ENCODE results near the gene BRS3.

Gene BRS3

DNA sequence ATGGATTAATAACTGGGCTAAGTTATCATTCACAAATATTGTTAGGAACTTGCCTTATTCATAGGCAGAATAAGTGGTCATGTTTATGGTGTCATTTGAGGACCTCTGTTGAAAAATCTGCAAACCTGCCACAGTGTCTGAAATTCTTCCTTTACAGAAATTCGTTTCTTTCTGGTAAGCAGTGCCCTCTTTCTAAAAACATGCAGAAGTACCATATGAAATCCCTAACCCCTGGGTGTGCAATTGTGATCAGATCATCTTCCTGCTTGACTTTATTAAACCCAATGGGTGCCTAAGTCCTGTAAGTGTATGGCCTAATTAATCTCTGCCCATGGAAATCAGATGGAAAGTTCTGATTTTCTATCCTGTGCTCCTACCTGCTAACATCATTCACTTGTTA is 5.3 kb downstream of the BRS3 start:
- in situ Hi-C loops (cut with MboI; ENCODE audit: low sequenced_read_pairs) = no loop called here

DNA sequence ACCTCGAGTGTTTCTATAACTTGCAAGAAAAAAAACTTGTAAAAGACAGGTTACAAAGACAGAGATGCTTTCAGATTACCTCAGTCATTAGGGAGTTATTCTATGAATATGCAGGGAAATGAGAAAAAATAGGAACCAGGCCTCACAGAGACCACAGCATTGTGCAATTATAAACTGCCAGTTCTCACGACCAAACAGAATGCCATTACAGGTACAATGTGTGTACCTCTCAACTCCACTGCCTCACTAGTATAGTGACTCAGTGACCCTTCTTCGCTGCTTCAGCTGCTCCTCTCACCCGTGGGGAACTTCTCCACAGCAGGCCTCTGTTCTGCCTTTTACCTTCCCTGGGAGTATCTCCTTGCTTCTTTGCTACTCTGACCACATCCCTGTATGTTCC is 7.3 kb downstream of the BRS3 start:
- in situ Hi-C loops (cut with MboI; ENCODE audit: low sequenced_read_pairs) = no loop called here

DNA sequence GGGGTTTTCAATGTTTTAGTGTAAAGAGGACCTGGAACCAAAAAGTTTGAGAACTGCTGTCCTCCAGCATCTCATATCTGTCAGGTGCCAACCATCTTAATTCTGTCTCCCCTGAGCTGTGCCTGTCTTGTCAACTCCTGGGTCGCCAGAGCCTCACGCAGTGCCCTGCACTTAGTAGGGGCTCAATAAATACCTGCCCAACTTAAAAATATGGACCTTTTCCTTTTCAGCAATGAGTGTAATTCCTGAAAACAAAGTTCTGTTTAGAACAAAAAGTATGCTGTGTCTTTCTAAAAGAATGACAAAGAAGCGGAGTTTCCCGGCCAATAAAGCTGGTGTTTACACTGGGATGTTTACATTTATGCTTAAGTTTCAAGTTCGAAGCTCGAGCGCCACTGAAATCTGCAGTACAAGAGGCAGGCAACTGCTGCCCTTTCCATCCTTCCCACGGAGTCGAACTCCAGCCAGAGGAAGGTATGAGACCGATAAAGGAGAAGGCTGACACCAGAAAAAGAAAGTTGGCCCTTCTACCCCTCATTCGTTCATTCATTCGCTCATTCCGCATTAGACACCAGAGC is 8.5 kb downstream of the BRS3 start:
- in situ Hi-C loops (cut with MboI; ENCODE audit: low sequenced_read_pairs) = no loop called here

DNA sequence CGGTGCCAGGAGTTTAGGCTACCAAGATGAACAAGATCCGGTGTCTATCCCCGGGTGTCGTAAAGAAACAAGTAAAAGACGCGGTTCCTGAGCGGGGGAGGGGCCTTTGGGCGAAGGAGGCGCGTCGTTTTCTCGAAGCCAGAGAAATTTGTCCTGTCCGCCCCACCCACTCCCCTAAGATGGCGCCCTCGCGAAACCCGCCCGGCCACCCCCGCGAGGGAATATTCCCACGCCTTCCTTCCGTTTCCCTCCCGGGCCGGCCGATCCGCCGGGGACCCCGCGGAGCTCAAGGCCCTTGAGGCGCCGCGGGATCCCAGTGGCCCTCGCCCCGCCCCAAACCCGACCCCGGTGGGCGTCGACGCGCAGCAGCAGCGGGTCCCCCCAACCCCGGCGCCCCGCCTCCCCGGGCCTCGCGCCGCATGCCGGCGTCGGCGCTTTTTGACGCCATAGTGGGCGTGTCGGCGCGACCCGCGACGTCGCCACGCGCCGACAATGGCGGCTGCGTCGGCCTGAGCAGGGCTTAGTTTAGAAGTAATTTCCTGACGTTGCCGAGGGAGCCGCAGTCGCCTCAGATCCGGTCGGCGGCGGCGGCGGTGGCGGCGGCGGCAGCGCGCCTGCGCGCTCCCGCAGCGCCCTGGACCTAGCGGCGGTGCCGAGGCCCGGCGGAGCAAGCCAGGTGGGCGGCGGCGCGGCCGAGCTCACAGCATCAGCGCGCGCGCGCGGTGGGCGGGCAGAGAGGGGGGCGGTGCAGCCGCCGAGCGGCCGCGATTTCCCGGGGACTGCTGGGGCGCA is 9.2 kb downstream of the BRS3 start:
- in situ Hi-C loops (cut with MboI; ENCODE audit: low sequenced_read_pairs) = no loop called here

DNA sequence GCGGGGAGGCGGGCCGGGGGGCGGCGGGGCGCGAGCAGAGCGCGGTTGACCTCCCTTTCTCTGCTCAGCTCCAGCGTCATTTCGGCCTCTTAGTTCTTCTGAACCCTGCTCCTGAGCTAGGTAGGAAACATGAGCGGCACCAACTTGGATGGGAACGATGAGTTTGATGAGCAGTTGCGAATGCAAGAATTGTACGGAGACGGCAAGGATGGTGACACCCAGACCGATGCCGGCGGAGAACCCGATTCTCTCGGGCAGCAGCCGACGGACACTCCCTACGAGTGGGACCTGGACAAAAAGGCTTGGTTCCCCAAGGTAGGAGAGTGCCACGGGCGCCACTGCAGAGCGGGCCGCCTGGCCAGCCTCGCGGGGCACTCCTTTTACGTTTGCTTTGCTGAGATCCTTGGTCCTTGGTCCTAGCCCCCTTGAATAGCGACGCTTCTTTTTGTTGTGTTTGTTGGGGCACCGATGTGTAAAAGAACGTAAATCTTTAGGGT is 9.9 kb downstream of the BRS3 start, which contains the start of gene HTATSF1:
Gene HTATSF1 (plus strand): TSS at position 37 of the 497 bp plus-strand sequence. CDS start 93 bp downstream, at position 130.
- in situ Hi-C loops (cut with MboI; ENCODE audit: low sequenced_read_pairs) = no loop called here

DNA sequence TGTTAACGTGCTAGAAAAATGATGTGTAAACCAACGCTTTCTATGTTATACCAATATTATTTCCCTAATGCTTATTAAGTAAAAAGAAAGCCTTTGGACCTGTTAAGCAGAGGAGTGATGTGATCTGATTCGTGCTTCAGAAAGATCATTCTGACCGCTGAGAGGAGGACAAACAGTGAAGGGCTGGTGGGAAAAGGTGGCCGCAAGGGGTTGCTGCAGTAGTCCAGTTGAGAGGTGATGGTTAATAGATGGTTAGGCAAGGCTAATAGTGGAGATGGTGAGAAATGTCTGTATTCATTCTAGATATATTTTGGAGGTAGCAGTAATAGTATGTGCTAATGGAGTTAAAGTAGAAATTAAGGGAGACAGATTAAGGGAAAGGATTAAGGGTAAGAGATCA is 31.3 kb downstream of the BRS3 start:
- in situ Hi-C loops (cut with MboI; ENCODE audit: low sequenced_read_pairs) = no loop called here

DNA sequence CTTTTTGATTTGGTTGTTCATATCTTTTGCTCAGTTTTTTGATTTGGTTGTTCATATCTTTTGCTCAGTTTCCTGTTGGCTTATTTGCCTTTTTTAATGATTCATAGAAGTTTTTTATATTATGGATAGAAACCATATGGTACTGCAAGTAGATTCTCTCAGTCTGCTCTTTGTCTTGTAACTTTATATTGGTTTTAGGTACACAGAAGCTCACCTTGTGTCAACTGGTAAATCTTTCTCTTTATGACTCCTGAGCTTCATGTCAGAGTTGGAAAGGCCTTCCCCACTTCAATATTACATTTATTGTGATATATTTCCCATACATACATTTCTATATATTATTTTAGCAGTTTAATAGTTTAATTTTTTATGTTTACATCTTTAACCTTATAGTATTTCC is 36.0 kb downstream of the BRS3 start:
- in situ Hi-C loops (cut with MboI; ENCODE audit: low sequenced_read_pairs) = no loop called here

DNA sequence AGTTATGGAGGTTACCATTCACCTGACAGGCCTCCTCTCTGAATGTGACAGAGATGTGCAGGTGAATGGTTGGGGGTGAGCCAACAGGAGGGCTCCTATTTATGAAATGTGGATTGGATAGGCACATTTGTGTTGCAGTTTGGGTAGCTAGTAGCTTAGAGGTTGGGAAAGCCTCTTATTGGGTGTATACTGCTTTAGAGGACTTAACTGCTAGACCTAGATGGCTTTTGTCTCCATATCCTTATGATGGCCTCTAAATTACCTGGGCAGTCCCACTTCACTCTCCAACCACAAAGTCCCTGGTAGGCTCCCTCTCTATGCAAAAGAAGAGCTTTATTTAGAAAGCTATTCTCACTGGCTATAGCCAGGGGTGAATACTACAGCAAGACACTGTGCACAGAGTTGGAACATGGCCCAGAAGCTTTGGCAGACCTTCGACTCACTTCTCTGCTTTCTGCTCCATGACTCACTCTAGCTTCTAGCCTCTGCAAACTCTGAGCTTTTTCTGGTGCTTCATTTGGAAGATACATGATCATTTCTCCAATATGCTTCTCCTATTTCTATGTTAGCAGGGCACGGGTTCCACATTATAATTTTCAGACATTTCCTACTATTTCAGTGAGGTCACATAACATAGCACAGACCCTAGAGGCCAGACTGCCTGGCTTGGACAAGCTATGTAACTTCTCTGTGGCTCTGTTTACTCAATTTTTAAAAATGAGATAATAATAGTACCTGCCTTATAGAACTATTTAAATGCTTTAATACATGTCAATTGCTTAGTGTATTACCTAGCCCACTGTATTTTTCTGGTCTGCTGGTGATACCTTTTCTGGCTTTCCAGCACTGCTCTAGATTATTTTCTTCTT is 38.2 kb downstream of the BRS3 start:
- in situ Hi-C loops (cut with MboI; ENCODE audit: low sequenced_read_pairs) = no loop called here

DNA sequence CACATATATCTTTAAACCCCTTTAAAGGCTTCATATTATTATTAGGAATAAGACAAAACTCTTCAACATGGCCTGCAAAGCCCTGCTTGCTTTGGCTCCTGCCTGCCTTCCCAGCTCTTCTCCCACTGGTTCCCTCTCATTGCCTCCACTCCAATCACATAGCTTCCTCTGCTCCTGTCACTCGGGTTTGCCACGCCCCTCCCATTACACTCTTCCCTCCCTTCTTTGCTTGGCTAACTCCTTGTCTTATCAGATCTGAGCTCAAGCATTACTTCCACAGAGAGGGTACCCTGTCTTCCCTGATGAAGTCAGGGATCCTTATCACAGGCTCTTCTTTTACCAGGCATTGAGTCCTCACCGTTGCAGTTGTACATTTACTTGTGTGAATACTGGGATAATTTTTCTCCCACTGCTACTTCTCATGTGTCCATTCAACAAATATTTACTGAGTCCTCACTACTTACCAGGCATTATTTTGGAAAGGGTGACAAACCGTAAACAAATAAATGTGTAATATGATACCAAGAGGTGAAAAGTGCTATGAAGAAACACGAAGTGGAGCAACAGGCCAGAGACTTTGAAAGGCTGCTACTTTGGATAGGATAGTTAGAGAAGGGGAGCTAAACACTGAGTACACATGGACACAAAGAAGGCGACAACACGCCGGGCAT is 41.0 kb downstream of the BRS3 start:
- in situ Hi-C loops (cut with MboI; ENCODE audit: low sequenced_read_pairs) = no loop called here

DNA sequence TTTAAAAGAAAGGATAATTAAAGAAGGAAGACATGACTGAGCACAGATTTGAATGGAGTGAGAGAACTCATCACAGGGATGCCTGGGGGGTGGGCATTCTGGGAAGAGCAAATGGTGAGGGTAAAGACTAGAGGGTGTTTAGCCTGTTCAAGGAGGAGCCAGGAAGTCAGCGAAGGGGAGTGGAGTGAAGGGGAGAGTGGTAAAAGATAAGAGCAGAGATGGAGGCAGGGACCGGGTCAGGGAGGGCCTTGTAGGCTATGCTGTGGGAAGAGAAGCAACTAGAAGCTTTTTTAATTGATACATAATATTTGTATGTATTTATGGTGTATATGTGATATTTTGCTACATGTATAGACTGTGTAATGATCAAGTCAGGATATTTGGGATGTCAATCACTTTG is 42.0 kb downstream of the BRS3 start:
- in situ Hi-C loops (cut with MboI; ENCODE audit: low sequenced_read_pairs) = no loop called here

DNA sequence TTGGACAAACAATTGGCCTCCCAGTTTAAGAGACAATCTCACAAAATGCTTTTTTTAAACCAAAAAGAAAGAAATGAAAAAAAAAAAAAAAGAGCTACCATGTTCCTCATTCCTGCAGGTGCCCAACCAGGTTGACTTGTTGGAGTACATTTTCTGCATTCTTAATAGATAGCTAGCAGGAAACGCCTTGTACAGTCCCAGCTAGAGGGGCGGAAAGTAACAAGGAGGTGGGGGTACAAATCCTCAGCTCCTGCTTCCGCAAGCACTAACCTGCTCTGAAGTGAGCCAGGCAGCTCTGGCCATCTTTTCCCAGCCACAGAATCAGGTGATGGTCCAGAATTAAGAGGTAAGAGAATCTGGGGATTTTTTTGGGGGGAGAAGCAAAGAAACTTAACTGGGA is 44.2 kb downstream of the BRS3 start, which contains the start of gene VGLL1:
Gene VGLL1 (plus strand): TSS at position 265 of the 400 bp plus-strand sequence. CDS start 3,806 bp downstream, outside the sequence.
- in situ Hi-C loops (cut with MboI; ENCODE audit: low sequenced_read_pairs) = no loop called here

DNA sequence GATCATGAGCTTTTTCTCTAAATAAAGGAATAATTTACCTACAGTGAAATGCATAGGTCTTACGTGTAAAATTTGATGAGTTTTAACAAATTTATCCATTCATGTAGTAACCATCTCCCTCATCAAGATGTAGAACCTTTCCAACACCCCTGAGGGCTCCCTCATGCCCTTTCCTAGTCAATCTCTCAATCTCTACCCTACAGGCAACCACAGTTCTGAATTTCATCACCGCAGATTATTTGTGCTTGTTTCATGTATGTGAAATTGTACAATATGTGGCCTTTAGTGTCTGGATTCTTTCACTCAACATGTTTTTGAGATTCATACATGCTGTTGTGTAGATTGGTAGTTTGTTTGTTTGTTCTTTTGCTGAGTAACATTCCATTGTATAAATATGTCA is 46.4 kb downstream of the BRS3 start:
- in situ Hi-C loops (cut with MboI; ENCODE audit: low sequenced_read_pairs) = no loop called here

DNA sequence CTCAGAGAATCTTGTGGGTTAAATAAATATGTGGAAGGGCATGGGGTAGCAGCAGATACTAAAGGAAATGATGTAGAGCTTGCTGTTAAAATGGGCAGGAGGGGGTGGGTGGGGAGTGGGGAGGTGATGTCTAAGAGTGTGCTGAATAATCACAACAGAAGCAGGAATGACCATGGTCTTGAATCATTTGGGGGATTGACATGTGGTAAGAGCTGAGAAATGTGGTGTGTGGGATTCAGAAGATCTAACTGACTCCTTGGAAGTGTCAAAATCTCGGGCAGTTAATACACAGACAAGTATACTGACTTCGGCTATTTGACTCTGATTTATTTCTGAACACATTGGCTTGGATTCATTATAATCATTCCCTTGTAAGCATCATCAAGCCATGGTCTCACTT is 51.1 kb downstream of the BRS3 start:
- in situ Hi-C loops (cut with MboI; ENCODE audit: low sequenced_read_pairs) = no loop called here

DNA sequence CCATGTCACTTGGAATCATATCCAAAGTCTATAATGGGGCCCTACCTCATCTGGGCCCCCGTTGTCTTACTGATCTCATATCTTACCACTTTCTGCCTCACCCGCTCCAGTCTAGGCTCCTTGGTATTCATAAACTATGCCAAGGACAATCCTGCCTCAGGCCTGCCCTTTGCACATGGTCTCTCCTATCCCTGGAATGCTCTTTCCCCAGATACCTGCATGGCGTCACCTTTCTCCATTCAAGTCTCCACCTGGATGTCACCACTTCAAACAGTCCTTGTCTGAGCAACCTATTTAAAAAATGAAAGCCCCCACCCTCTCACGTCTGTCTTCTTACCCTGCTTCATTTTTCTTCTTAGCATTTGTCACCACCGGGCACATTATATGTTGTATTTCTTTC is 52.5 kb downstream of the BRS3 start:
- in situ Hi-C loops (cut with MboI; ENCODE audit: low sequenced_read_pairs) = no loop called here

DNA sequence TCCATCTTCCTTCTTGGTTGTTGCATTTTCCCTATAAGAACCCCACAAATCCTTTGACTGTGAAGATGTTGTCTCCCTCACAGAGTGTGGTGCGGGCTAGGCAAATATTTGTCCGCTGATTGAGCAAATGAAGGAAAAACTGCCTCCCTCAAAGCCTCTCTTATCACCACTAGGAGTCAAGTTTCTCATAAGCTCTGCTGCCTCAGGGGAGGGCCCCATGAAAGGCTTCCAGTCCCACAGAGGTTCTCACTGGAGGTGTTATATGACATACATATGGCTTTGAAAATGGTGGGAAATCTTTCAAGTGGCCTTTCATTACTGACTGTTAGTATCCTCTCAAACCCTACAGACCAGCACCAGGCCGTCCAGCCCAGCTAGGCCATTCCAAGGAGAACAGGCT is 53.5 kb downstream of the BRS3 start:
- in situ Hi-C loops (cut with MboI; ENCODE audit: low sequenced_read_pairs) = no loop called here

DNA sequence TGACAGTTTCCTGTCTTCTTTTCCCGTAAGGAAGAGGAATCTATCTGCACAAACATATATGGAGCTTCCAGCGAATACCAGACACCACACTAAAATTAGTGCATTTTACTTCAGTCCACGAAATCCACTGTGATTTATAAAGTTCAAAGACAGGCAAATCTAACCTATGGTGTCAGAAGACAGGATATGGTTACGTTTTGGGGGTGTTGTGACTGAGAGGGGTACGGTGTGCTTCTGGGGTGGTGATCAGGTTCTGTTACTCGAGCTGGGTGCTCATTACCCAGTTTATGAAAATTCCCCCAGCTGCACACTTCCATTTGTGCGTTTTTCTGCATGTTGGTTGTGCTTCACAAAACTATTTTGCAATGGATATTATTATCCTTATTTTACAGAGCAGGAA is 54.5 kb downstream of the BRS3 start:
- in situ Hi-C loops (cut with MboI; ENCODE audit: low sequenced_read_pairs) = no loop called here
